ENCODE results near the gene TBC1D5. TPM values are rescaled to one million over a fixed set of nuclear protein-coding genes. Genes with fewer than 3 reads are reported as not detected.
A peak's percentile ranks its signal among the peaks of the same experiment; 100 is the strongest.
"Not testable (repeated sequence)": the region's sequence is repeated elsewhere in the genome, so short reads cannot be mapped to it uniquely, and the experiment has no call there.

The TBC1D5 gene
- polyA plus RNA-seq, 4 donors: 5.1 to 37.6 (median 12.4) TPM

- Histone ChIP-seq H3K4me1 (ENCODE audit: control insufficient read depth in 3 of 3, insufficient read depth in 2 of 3, low read depth in 1 of 3, low read length in 2 of 3) (no peaks in the 10 kb centered on the region), H3K4me3 (ENCODE audit: low read depth in 1 of 3, low read length in 3 of 3) (no peak overlapping the region), H3K27ac (ENCODE audit: low read depth in 1 of 3, low read length in 2 of 3) (no peak overlapping the region), H3K27me3 (ENCODE audit: control insufficient read depth in 3 of 3, insufficient read depth in 3 of 3, low read length in 3 of 3) (no peaks in the 10 kb centered on the region), H3K9me3 (ENCODE audit: control insufficient read depth in 2 of 2, insufficient read depth in 1 of 2, low read depth in 1 of 2, low read length in 1 of 2) (no peaks in the 10 kb centered on the region), H3K36me3 (ENCODE audit: control insufficient read depth in 3 of 3, insufficient read depth in 2 of 3, low read depth in 1 of 3, low read length in 3 of 3) (peaks cover 0 to 3% (median 0%) of the 10 kb centered on the region in 3 donors)
- DNase-seq (no peak), FAIRE-seq (no peak)
- WGBS, 3 donors: 16 to 39% (median 38%) methylated on average over 3 of the region's 3 CpGs
These were observed 71.7 kb downstream of the TBC1D5 start for GRCh38 chr3:17670749-17671148.

GRCh38 chr3:17664923-17665322 lies 77.5 kb downstream of the TBC1D5 start:
- Histone ChIP-seq H3K27ac (ENCODE audit: low read depth in 1 of 3, low read length in 2 of 3) (no peak overlapping the region), H3K27me3 (ENCODE audit: control insufficient read depth in 3 of 3, insufficient read depth in 3 of 3, low read length in 3 of 3) (no peaks in the 10 kb centered on the region), H3K36me3 (ENCODE audit: control insufficient read depth in 3 of 3, insufficient read depth in 2 of 3, low read depth in 1 of 3, low read length in 3 of 3) (no peaks in the 10 kb centered on the region), H3K4me3 (ENCODE audit: low read depth in 1 of 3, low read length in 3 of 3) (no peak overlapping the region), H3K4me1 (ENCODE audit: control insufficient read depth in 3 of 3, insufficient read depth in 2 of 3, low read depth in 1 of 3, low read length in 2 of 3) (no peaks in the 10 kb centered on the region), H3K9me3 (ENCODE audit: control insufficient read depth in 2 of 2, insufficient read depth in 1 of 2, low read depth in 1 of 2, low read length in 1 of 2) (no peaks in the 10 kb centered on the region)
- FAIRE-seq: no peak
- 76 to 86% (median 80%) methylated on average over 3 of the region's 3 CpGs for WGBS, 3 donors
- DNase-seq: no peak

GRCh38 chr3:17656264-17656663 lies 86.2 kb downstream of the TBC1D5 start:
- FAIRE-seq (no peak), DNase-seq (no peak)
- H3K27me3 ChIP-seq (ENCODE audit: control insufficient read depth in 3 of 3, insufficient read depth in 3 of 3, low read length in 3 of 3): no peaks in the 10 kb centered on the region
- WGBS, 3 donors: 74 to 89% (median 89%) methylated on average over 1 of the region's 1 CpG
- H3K4me3 ChIP-seq (ENCODE audit: low read depth in 1 of 3, low read length in 3 of 3): no peak overlapping the region
- H3K36me3 ChIP-seq (ENCODE audit: control insufficient read depth in 3 of 3, insufficient read depth in 2 of 3, low read depth in 1 of 3, low read length in 3 of 3): no peaks in the 10 kb centered on the region
- H3K9me3 ChIP-seq (ENCODE audit: control insufficient read depth in 2 of 2, insufficient read depth in 1 of 2, low read depth in 1 of 2, low read length in 1 of 2): no peaks in the 10 kb centered on the region
- H3K4me1 ChIP-seq (ENCODE audit: control insufficient read depth in 3 of 3, insufficient read depth in 2 of 3, low read depth in 1 of 3, low read length in 2 of 3): no peaks in the 10 kb centered on the region
- H3K27ac ChIP-seq (ENCODE audit: low read depth in 1 of 3, low read length in 2 of 3): no peak overlapping the region

- H3K4me3 ChIP-seq (ENCODE audit: low read depth in 1 of 3, low read length in 3 of 3): no peak overlapping the region
- WGBS, 3 donors: 50 to 63% (median 51%) methylated on average over 2 of the region's 2 CpGs
- H3K9me3 ChIP-seq (ENCODE audit: control insufficient read depth in 2 of 2, insufficient read depth in 1 of 2, low read depth in 1 of 2, low read length in 1 of 2): no peaks in the 10 kb centered on the region
- no peaks in the 10 kb centered on the region for H3K27me3 ChIP-seq (ENCODE audit: control insufficient read depth in 3 of 3, insufficient read depth in 3 of 3, low read length in 3 of 3)
- DNase-seq: no peak
- H3K27ac ChIP-seq (ENCODE audit: low read depth in 1 of 3, low read length in 2 of 3): no peak overlapping the region
- no peak for FAIRE-seq
- H3K36me3 ChIP-seq (ENCODE audit: control insufficient read depth in 3 of 3, insufficient read depth in 2 of 3, low read depth in 1 of 3, low read length in 3 of 3): no peaks in the 10 kb centered on the region
- no peaks in the 10 kb centered on the region for H3K4me1 ChIP-seq (ENCODE audit: control insufficient read depth in 3 of 3, insufficient read depth in 2 of 3, low read depth in 1 of 3, low read length in 2 of 3)
These were observed 86.7 kb downstream of the TBC1D5 start for GRCh38 chr3:17655743-17656142.

- not testable (repeated sequence) for DNase-seq; H3K4me1 ChIP-seq (ENCODE audit: control insufficient read depth in 3 of 3, insufficient read depth in 2 of 3, low read depth in 1 of 3, low read length in 2 of 3); FAIRE-seq; H3K36me3 ChIP-seq (ENCODE audit: control insufficient read depth in 3 of 3, insufficient read depth in 2 of 3, low read depth in 1 of 3, low read length in 3 of 3); H3K4me3 ChIP-seq (ENCODE audit: low read depth in 1 of 3, low read length in 3 of 3); H3K27me3 ChIP-seq (ENCODE audit: control insufficient read depth in 3 of 3, insufficient read depth in 3 of 3, low read length in 3 of 3); H3K27ac ChIP-seq (ENCODE audit: low read depth in 1 of 3, low read length in 2 of 3); H3K9me3 ChIP-seq (ENCODE audit: control insufficient read depth in 2 of 2, insufficient read depth in 1 of 2, low read depth in 1 of 2, low read length in 1 of 2)
- 99 to 100% (median 100%) methylated on average over 3 to 4 of the region's 4 CpGs for WGBS, 3 donors
These were observed 92.7 kb downstream of the TBC1D5 start for GRCh38 chr3:17649748-17650147.

- FAIRE-seq; H3K36me3 ChIP-seq (ENCODE audit: control insufficient read depth in 3 of 3, insufficient read depth in 2 of 3, low read depth in 1 of 3, low read length in 3 of 3); H3K27me3 ChIP-seq (ENCODE audit: control insufficient read depth in 3 of 3, insufficient read depth in 3 of 3, low read length in 3 of 3); H3K4me1 ChIP-seq (ENCODE audit: control insufficient read depth in 3 of 3, insufficient read depth in 2 of 3, low read depth in 1 of 3, low read length in 2 of 3); H3K4me3 ChIP-seq (ENCODE audit: low read depth in 1 of 3, low read length in 3 of 3); H3K9me3 ChIP-seq (ENCODE audit: control insufficient read depth in 2 of 2, insufficient read depth in 1 of 2, low read depth in 1 of 2, low read length in 1 of 2); H3K27ac ChIP-seq (ENCODE audit: low read depth in 1 of 3, low read length in 2 of 3); DNase-seq: not testable (repeated sequence)
- 96 to 98% (median 98%) methylated on average over 8 of the region's 8 CpGs for WGBS, 3 donors
These were observed 93.6 kb downstream of the TBC1D5 start for GRCh38 chr3:17648630-17649355.

- H3K9me3 ChIP-seq (ENCODE audit: control insufficient read depth in 2 of 2, insufficient read depth in 1 of 2, low read depth in 1 of 2, low read length in 1 of 2): no peaks in the 10 kb centered on the region
- H3K27ac ChIP-seq (ENCODE audit: low read depth in 1 of 3, low read length in 2 of 3): no peak overlapping the region
- no peak overlapping the region for H3K4me3 ChIP-seq (ENCODE audit: low read depth in 1 of 3, low read length in 3 of 3)
- 49 to 55% (median 51%) methylated on average over 4 of the region's 4 CpGs for WGBS, 3 donors
- no peaks in the 10 kb centered on the region for H3K27me3 ChIP-seq (ENCODE audit: control insufficient read depth in 3 of 3, insufficient read depth in 3 of 3, low read length in 3 of 3)
- DNase-seq (peak; percentile 72 to 74), FAIRE-seq (peak; percentile 10)
- no peaks in the 10 kb centered on the region for H3K36me3 ChIP-seq (ENCODE audit: control insufficient read depth in 3 of 3, insufficient read depth in 2 of 3, low read depth in 1 of 3, low read length in 3 of 3)
- no peaks in the 10 kb centered on the region for H3K4me1 ChIP-seq (ENCODE audit: control insufficient read depth in 3 of 3, insufficient read depth in 2 of 3, low read depth in 1 of 3, low read length in 2 of 3)
These were observed 97.2 kb downstream of the TBC1D5 start for GRCh38 chr3:17645074-17645698.

GRCh38 chr3:17643691-17644090 lies 98.7 kb downstream of the TBC1D5 start:
- no peak for FAIRE-seq

More at GRCh38 chr3:17643691-17644090, 98.7 kb downstream of the TBC1D5 start:
- Histone ChIP-seq H3K27me3 (ENCODE audit: control insufficient read depth in 3 of 3, insufficient read depth in 3 of 3, low read length in 3 of 3) (no peaks in the 10 kb centered on the region), H3K27ac (ENCODE audit: low read depth in 1 of 3, low read length in 2 of 3) (no peak overlapping the region), H3K4me1 (ENCODE audit: control insufficient read depth in 3 of 3, insufficient read depth in 2 of 3, low read depth in 1 of 3, low read length in 2 of 3) (no peaks in the 10 kb centered on the region), H3K9me3 (ENCODE audit: control insufficient read depth in 2 of 2, insufficient read depth in 1 of 2, low read depth in 1 of 2, low read length in 1 of 2) (no peaks in the 10 kb centered on the region), H3K36me3 (ENCODE audit: control insufficient read depth in 3 of 3, insufficient read depth in 2 of 3, low read depth in 1 of 3, low read length in 3 of 3) (no peaks in the 10 kb centered on the region), H3K4me3 (ENCODE audit: low read depth in 1 of 3, low read length in 3 of 3) (no peak overlapping the region)
- WGBS, 3 donors: 71 to 86% (median 78%) methylated on average over 4 of the region's 4 CpGs
- DNase-seq: no peak
